ENCODE measurements around the gene ETV5.

DNA sequence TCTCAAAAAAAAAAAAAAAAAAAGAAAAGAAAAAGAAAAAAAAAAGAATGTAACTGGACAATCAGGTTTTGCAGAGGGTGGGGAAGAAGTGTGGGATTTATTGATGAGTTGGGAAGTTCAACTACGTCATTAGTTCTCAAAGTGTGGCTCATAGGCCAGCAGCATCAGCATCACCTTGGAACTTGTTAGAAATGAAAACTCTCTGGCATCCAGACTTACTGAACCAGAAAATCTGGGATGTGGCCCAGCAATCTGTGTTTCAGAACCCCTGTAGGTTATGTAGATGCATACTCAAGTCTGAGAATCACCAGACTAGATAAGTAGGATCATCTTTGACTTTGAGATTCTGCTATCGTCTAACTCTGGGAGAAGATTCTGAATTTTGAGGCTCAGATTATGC lies 45.8 kb upstream of the ETV5 start:
- TF ChIP-seq, protein P1, sequence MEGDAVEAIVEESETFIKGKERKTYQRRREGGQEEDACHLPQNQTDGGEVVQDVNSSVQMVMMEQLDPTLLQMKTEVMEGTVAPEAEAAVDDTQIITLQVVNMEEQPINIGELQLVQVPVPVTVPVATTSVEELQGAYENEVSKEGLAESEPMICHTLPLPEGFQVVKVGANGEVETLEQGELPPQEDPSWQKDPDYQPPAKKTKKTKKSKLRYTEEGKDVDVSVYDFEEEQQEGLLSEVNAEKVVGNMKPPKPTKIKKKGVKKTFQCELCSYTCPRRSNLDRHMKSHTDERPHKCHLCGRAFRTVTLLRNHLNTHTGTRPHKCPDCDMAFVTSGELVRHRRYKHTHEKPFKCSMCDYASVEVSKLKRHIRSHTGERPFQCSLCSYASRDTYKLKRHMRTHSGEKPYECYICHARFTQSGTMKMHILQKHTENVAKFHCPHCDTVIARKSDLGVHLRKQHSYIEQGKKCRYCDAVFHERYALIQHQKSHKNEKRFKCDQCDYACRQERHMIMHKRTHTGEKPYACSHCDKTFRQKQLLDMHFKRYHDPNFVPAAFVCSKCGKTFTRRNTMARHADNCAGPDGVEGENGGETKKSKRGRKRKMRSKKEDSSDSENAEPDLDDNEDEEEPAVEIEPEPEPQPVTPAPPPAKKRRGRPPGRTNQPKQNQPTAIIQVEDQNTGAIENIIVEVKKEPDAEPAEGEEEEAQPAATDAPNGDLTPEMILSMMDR (IDR thresholded peaks at IDR 0.05) = no peak
- no peak for TF ChIP-seq POLR2A (IDR thresholded peaks at IDR 0.05)
- TF ChIP-seq POLR2AphosphoS5 (IDR thresholded peaks at IDR 0.05) = no peak

Measured in transverse colon (tissue), 4 donors.